Activated naive CD4-positive, alpha-beta T cell treated with anti-CD3 and anti-CD28 coated beads for 36 hours (primary cell): Measurements from ENCODE around the gene RNPS1. TPM values are rescaled to one million over a fixed set of nuclear protein-coding genes. Genes with fewer than 3 reads are reported as not detected.

ENCODE experiments used
- CTCF ChIA-PET: fragments of 350-600 bp; sonication (Branson Sonifier 250); formaldehyde crosslinking; loops from one replicate; lab custom pipeline; 2021; ENCODE audit warnings: antibody characterized with exemption; lab: Charles Lee
- DNase-seq: peaks from one replicate; pipeline ENCODE4 v3.0.0-alpha.2; 2020
- H3K27ac Mint-ChIP-seq: one replicate; pipeline ENCODE4 v1.8.0; 2021; ENCODE audit warnings: mild to moderate bottlenecking, mixed read lengths
- H3K27me3 Mint-ChIP-seq: one replicate; pipeline ENCODE4 v1.8.0; 2021; ENCODE audit warnings: low read depth, mixed read lengths
- H3K36me3 Mint-ChIP-seq: one replicate; pipeline ENCODE4 v1.8.0; 2021; ENCODE audit warnings: low read depth, mixed read lengths
- H3K4me1 Mint-ChIP-seq: one replicate; pipeline ENCODE4 v1.8.0; 2021; ENCODE audit warnings: low read depth, mixed read lengths
- H3K4me3 Mint-ChIP-seq: one replicate; pipeline ENCODE4 v1.8.0; 2021; ENCODE audit warnings: mild to moderate bottlenecking, moderate library complexity, mixed read lengths
- H3K9me3 Mint-ChIP-seq: one replicate; pipeline ENCODE4 v1.8.0; 2021; ENCODE audit warnings: mixed read lengths
- intact Hi-C: fragments of 100-400 bp; cut with micrococcal nuclease; formaldehyde crosslinking; loops from one replicate; pipeline ENCODE4 v1.15.1; 2023
- total RNA-seq, 2 experiments: library from RNA; stranded (reverse); gene quantifications; one replicate each; pipeline ENCODE4 v1.2.3, GENCODE V29; 2021

The RNPS1 gene
- total RNA-seq, 2 experiments from 2014 or later, result 306 to 311 TPM

DNA sequence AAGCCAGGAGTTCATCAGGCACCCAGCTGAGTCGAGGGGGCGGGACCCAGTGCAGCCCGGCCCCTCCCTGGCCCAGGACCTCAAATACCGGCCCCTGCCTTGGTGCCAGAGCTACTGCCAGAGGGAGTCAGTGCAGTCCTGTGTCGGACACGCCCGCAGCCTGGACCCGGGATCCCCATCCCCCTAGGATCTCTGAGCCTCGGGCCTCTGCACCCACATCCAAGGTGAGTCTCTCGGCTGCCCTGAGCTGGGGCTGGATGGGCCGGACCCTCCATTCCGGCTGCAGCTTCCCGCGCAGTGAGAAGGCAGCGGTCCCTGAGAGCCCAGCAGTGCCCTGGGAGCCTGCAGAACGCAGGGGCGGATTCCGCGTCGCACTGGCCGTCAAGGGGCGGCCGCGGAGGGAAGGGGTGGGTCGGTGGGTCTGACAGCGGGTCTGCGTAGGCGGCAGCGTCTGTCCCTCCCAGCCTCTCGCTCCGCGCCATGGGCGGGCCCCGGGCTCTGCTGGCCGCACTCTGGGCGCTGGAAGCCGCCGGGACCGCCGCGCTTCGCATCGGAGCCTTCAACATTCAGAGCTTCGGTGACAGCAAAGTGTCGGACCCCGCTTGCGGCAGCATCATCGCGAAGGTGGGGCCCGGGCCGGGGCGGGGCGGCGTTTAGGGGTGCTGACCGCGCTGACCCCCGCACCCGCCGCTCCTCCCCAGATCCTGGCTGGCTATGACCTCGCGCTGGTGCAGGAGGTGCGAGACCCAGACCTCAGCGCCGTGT lies 31.4 kb downstream of the RNPS1 start, which contains the start of gene DNASE1L2:
Gene DNASE1L2 (plus strand): TSS at position 108 of the 765 bp plus-strand sequence. CDS start 373 bp downstream, at position 481.
- Mint-ChIP-seq H3K4me3 (no peak within 1 kb of the TSS), H3K36me3 (peaks cover 12% of the 10 kb centered on the region), H3K27ac (no peak within 1 kb of the TSS), H3K27me3 (no peaks in the 10 kb centered on the region), H3K4me1 (no peaks in the 10 kb centered on the region), H3K9me3 (no peaks in the 10 kb centered on the region)
- intact Hi-C loops, result no loop called here
- DNase-seq, result no peak
- CTCF ChIA-PET, result no interaction called here

DNA sequence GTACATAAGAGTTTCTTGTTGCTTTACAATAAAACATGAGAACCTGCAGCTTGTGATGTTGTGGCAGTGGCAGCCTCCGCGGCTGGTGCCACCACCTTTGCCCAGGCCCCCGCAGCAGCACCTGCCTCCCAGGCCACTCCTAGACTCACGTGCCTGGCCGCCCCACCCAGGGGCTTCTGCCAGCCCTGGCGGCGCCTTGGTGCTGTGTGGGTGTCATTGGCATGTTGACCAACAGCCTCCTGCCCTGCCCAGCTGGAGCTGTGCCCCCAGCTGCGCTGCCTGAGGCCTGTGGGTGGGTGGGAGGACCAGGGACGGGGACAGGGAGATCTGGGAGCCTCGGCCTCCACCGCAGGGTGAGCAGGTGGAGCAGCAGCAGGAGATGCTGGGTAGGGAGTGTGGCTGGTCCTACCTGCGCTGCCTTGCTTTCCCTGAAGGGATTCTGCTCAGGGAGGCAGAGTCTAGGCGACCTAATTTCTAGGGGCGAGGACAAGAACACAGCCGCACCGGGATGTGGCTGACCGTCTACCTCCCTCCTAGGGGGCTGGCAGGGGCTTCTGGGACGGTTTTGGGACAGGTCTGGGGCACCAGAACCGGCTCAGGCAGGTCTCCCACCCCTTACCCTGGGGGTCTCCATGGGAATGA lies 32.1 kb downstream of the RNPS1 start:
- Mint-ChIP-seq H3K27ac (no peak overlapping the region), H3K9me3 (no peaks in the 10 kb centered on the region)

DNA sequence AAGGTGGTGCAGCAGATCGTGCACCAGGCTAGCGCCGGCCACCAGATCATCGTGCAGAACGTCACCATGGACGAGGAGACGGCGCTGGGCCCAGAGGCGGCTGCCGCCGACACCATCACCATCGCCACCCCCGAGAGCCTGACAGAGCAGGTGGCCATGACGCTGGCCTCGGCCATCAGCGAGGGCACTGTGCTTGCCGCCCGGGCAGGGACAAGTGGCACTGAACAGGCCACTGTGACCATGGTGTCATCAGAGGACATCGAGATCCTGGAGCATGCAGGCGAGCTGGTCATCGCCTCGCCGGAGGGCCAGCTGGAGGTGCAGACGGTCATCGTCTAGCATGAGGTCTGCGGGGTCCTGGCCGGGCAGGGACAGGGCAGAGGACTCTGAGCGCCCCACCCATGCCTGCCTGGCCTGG lies 32.7 kb downstream of the RNPS1 start:
- DNase-seq, result no peak
- intact Hi-C loops, result no loop called here

More for the DNA sequence above, 32.1 kb downstream of the RNPS1 start:
- Mint-ChIP-seq H3K27me3 (no peaks in the 10 kb centered on the region), H3K4me1 (no peaks in the 10 kb centered on the region), H3K36me3 (peaks cover 15% of the 10 kb centered on the region), H3K4me3 (no peak overlapping the region)
- intact Hi-C loops, result no loop called here
- no peak for DNase-seq
- CTCF ChIA-PET, result no interaction called here

DNA sequence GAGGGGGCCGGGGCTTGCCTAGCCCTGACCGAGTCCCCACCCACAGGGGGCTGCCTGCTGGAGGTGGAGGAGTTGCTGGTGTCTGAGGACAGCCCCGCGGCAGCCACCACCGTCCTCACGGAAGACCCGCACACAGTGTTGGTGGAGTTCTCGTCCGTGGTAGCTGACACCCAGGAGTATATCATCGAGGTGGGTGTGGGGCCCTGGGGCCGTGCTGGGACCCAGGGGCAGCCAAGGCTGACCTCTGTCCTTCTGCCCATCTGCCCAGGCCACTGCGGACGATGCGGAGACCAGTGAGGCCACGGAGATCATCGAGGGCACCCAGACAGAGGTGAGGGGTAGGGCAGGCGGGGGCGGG lies 33.1 kb downstream of the RNPS1 start:
- H3K9me3 Mint-ChIP-seq, result no peaks in the 10 kb centered on the region
- intact Hi-C loops, result no loop called here
- no peak for DNase-seq
- H3K4me3 Mint-ChIP-seq, result no peak overlapping the region
- no peak overlapping the region for H3K27ac Mint-ChIP-seq
- CTCF ChIA-PET, result no interaction called here
- no peaks in the 10 kb centered on the region for H3K4me1 Mint-ChIP-seq
- H3K36me3 Mint-ChIP-seq, result peaks cover 18% of the 10 kb centered on the region
- H3K27me3 Mint-ChIP-seq, result no peaks in the 10 kb centered on the region

More for the DNA sequence above, 32.7 kb downstream of the RNPS1 start:
- no peaks in the 10 kb centered on the region for H3K4me1 Mint-ChIP-seq
- peaks cover 15% of the 10 kb centered on the region for H3K36me3 Mint-ChIP-seq
- CTCF ChIA-PET, result no interaction called here
- H3K9me3 Mint-ChIP-seq, result no peaks in the 10 kb centered on the region
- no peak overlapping the region for H3K4me3 Mint-ChIP-seq
- no peak overlapping the region for H3K27ac Mint-ChIP-seq
- no peaks in the 10 kb centered on the region for H3K27me3 Mint-ChIP-seq

- Mint-ChIP-seq H3K4me1 (no peaks in the 10 kb centered on the region), H3K27me3 (no peaks in the 10 kb centered on the region), H3K27ac (no peak overlapping the region), H3K36me3 (peaks cover 22% of the 10 kb centered on the region), H3K4me3 (no peak overlapping the region), H3K9me3 (no peaks in the 10 kb centered on the region)
- DNase-seq, result no peak
- intact Hi-C loops, result no loop called here
- CTCF ChIA-PET, result no interaction called here
Measured at GRCh38 chr16:2233872-2234812, 33.8 kb downstream of the RNPS1 start.

- CTCF ChIA-PET, result no interaction called here
- H3K4me1 Mint-ChIP-seq, result no peaks in the 10 kb centered on the region
- no peak overlapping the region for H3K27ac Mint-ChIP-seq
- H3K27me3 Mint-ChIP-seq, result no peaks in the 10 kb centered on the region
- intact Hi-C loops, result no loop called here
- no peaks in the 10 kb centered on the region for H3K9me3 Mint-ChIP-seq
- H3K4me3 Mint-ChIP-seq, result no peak overlapping the region
- DNase-seq, result no peak
- peaks cover 22% of the 10 kb centered on the region for H3K36me3 Mint-ChIP-seq
Measured at GRCh38 chr16:2233046-2233775, 34.7 kb downstream of the RNPS1 start.

- Mint-ChIP-seq H3K9me3 (no peaks in the 10 kb centered on the region), H3K4me3 (no peak overlapping the region), H3K27ac (no peak overlapping the region), H3K36me3 (peaks cover 22% of the 10 kb centered on the region), H3K27me3 (no peaks in the 10 kb centered on the region), H3K4me1 (no peaks in the 10 kb centered on the region)
- intact Hi-C loops, result no loop called here
- no peak for DNase-seq
- CTCF ChIA-PET, result no interaction called here
Measured at GRCh38 chr16:2232094-2232990, 35.6 kb downstream of the RNPS1 start.

- Mint-ChIP-seq H3K4me1 (peaks cover 3% of the 10 kb centered on the region), H3K27me3 (no peaks in the 10 kb centered on the region), H3K9me3 (no peaks in the 10 kb centered on the region), H3K36me3 (peaks cover 22% of the 10 kb centered on the region), H3K4me3 (no peak overlapping the region), H3K27ac (no peak overlapping the region)
- no peak for DNase-seq
- intact Hi-C loops, result no loop called here
- CTCF ChIA-PET, result no interaction called here
Measured at GRCh38 chr16:2231016-2231931, 36.7 kb downstream of the RNPS1 start.

DNA sequence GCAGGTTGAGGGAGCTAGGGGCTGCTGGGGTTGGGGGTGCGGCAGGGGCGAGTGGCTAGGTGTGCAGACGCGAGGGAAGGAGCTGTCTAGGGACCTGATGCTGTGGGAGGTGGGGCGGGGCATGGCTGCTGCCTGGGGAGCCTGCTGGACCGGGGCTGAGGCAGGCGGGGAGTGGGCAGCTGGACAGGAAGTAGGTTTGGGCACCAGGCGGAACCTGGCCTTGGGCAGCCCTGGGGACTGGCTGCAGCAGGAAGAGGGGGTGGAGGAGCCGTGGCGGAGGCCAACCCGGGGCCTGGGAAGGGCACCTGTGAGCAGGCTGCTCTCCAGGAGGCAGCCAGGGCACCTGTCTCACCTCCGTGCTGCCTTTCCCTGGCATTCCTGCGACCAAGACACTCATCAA lies 37.5 kb downstream of the RNPS1 start:
- peaks cover 8% of the 10 kb centered on the region for H3K4me1 Mint-ChIP-seq
- no peaks in the 10 kb centered on the region for H3K27me3 Mint-ChIP-seq
- no peaks in the 10 kb centered on the region for H3K9me3 Mint-ChIP-seq
- no peak overlapping the region for H3K4me3 Mint-ChIP-seq
- DNase-seq, result no peak
- CTCF ChIA-PET, result no interaction called here
- peaks cover 19% of the 10 kb centered on the region for H3K36me3 Mint-ChIP-seq
- intact Hi-C loops, result no loop called here
- no peak overlapping the region for H3K27ac Mint-ChIP-seq

DNA sequence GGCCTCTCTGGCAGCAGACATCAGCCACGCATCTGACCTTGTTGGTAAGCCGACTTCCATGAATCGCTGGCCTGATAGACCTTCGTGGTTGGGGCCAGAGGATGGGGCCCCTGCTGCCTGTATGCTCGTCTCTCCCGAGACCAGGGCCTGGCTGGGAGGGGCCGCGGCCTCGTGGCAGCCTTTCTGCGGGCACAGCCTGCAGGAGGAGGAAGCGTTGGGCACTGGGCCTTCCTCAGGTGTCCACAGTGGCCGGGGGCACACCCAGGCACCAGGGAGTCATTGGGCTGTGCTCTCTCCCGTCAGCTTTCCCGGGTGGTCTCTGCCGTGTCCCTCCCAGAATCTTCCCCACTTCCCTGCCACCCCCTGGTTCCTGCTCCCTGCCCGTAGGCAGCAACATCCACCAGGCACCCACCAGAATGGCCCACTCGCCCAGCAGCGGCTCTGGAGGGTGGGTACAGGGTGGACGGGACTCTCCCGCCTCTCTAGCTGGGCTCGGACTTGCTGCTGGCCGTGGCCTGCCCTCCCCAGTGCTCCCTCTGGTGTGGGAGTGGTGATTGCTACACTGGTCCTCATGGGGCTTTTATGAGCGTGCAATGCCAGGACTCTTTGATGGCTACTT lies 38.2 kb downstream of the RNPS1 start:
- intact Hi-C loops, result no loop called here
- CTCF ChIA-PET, result no interaction called here
- H3K4me1 Mint-ChIP-seq, result peaks cover 13% of the 10 kb centered on the region

More for the DNA sequence above, 38.2 kb downstream of the RNPS1 start:
- Mint-ChIP-seq H3K4me3 (no peak overlapping the region), H3K27ac (no peak overlapping the region), H3K9me3 (no peaks in the 10 kb centered on the region), H3K27me3 (no peaks in the 10 kb centered on the region), H3K36me3 (peaks cover 17% of the 10 kb centered on the region)
- DNase-seq, result no peak
